Gastroesophageal sphincter (tissue), 4 donors: Measurements from ENCODE around the gene RNU5D-1. TPM values are rescaled to one million over a fixed set of nuclear protein-coding genes. Genes with fewer than 3 reads are reported as not detected.

Experiments
- ATAC-seq: fragments of 150-250 bp; one replicate; pipeline ENCODE4 v1.9.1; 2016; ENCODE audit warnings: mild to moderate bottlenecking, moderate library complexity
- H3K27ac ChIP-seq, 4 donors: fragments of 200-600 bp; sonication (generic) in 3 of 4; 1 replicate in 3 of 4; 2 replicates in 1 of 4; pipeline ENCODE4 v1.5.1; 2016 to 2019
- H3K27me3 ChIP-seq: fragments of 200-600 bp; sonication (generic); one replicate; pipeline ENCODE4 v1.5.1; 2019
- H3K36me3 ChIP-seq, 2 donors: fragments of 200-600 bp; sonication (generic); one replicate each; pipeline ENCODE4 v1.5.1; 2019; ENCODE audit warnings: control low read depth in 1 of 2
- H3K4me1 ChIP-seq, 3 donors: fragments of 200-600 bp; sonication (generic); 1 replicate in 2 of 3; 2 replicates in 1 of 3; pipeline ENCODE4 v1.5.1; 2016 to 2019; ENCODE audit warnings: control low read depth in 2 of 3
- H3K4me3 ChIP-seq, 2 donors: fragments of 200-600 bp; sonication (generic); one replicate each; pipeline ENCODE4 v1.5.1; 2019; ENCODE audit warnings: mild to moderate bottlenecking in 1 of 2, moderate library complexity in 1 of 2
- H3K9me3 ChIP-seq, 3 donors: fragments of 200-600 bp; sonication (generic); one replicate each; pipeline ENCODE4 v1.5.1; 2017 to 2019; ENCODE audit warnings: control low read depth in 2 of 3
- EP300 ChIP-seq: sonication (generic); formaldehyde crosslinking; IDR thresholded peaks from one replicate; pipeline ENCODE4 v1.6.1; 2017; ENCODE audit warnings: antibody characterized with exemption, mild to moderate bottlenecking
- POLR2A ChIP-seq, 2 donors: fragments of 450-650 bp; IDR thresholded peaks; one replicate each; pipeline ENCODE4 v1.6.1; 2017; ENCODE audit warnings: antibody characterized with exemption in 2 of 2, mild to moderate bottlenecking in 2 of 2, moderate library complexity in 1 of 2
- POLR2AphosphoS5 ChIP-seq: sonication (generic); formaldehyde crosslinking; IDR thresholded peaks from one replicate; pipeline ENCODE4 v1.6.1; 2017; ENCODE audit warnings: antibody characterized with exemption
- WGBS, 2 donors: methylation state at CpG; one replicate each; pipeline ENCODE4 v1.1.5; 2018; ENCODE audit warnings: low coverage in 1 of 2; 5-methylcytosine and 5-hydroxymethylcytosine counted together
- total RNA-seq, 4 donors: library from RNA; depleted of rRNA; stranded (reverse); fragments of >200 nt; gene quantifications; one replicate each; pipeline ENCODE4 v1.1.0, GENCODE V29; 2016
- TF ChIP-seq, protein P1 (sequence below), 4 experiments: fragments of 200-600 bp in 2 of 4; fragments of 450-650 bp in 2 of 4; sonication (generic) in 1 of 4; IDR thresholded peaks; one replicate each; pipeline ENCODE4 v1.5.1; 2017 to 2019; ENCODE audit warnings: antibody characterized with exemption in 4 of 4, mild to moderate bottlenecking in 2 of 4, moderate library complexity in 2 of 4

Gene RNU5D-1
- not detected for total RNA-seq

DNA sequence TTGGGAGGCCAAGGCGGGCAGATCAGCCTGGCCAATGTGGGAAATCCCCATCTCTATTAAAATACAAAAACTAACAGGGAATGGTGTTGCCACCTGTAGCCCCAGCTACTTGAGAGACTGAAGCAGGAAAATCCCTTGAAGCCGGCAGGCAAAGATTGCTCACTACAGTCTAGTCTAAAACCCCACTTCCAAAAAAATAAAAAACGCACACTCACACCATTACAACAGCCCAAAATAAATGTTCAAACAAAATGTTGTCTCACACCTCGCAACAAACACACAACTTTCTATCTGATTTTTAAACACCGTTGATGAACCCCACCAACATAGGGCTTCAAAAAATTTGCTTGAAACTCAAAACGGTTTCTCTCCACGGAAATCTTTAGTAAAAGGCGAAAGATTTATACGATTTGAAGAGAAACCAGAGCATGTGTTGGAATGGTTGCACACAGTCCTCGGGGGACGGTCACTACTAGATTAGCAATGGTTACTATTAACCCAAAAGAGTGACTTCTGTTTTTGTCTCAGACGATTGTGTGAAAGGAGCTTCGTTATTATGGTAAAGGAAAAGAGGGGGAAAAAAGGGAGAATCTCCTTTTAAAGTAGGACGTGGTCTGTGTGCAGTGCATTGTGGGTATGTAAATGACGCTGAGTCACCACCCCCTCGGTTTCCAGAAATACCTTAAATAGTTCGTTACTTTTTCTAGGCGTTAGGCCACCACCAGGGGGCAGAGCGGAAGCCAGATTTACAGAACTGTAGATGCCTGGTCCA is at the start of gene RNU5D-1:
Gene RNU5D-1 (minus strand): TSS at position 430 of the 772 bp plus-strand sequence.
- H3K27ac ChIP-seq = peak within 1 kb of the TSS; percentile 84 to 94 (median 86)
- peak; percentile 87 for ATAC-seq

DNA sequence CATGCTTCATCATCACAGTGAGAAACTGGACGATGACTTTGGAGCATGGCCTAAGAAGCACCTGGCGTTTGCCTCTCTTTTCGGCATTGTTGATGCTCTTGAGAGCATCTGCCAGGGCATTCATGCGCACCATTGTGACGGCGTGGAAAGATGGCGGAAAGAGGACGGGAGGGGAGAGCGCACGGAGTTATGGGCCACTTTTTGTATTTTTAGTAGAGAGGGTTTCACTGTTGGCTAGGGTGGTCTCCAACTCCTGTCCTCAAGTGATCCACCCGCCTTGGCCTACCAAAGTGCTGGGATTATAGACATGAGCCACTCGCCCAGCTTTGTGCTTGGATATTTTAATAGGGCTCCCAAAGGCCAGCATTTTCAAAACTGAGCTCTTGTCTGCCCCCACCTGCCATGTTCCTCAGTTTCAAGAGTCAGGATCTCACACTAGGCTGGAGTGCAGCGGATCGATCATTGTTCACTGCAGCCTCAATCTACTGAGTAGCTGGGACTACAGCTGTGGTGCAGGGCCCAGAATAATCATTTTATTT is 49.7 kb upstream of the RNU5D-1 start:
- TF ChIP-seq POLR2A (IDR thresholded peaks at IDR 0.05) (no peak), POLR2AphosphoS5 (no peak), EP300 (no peak)
- TF ChIP-seq, protein P1, sequence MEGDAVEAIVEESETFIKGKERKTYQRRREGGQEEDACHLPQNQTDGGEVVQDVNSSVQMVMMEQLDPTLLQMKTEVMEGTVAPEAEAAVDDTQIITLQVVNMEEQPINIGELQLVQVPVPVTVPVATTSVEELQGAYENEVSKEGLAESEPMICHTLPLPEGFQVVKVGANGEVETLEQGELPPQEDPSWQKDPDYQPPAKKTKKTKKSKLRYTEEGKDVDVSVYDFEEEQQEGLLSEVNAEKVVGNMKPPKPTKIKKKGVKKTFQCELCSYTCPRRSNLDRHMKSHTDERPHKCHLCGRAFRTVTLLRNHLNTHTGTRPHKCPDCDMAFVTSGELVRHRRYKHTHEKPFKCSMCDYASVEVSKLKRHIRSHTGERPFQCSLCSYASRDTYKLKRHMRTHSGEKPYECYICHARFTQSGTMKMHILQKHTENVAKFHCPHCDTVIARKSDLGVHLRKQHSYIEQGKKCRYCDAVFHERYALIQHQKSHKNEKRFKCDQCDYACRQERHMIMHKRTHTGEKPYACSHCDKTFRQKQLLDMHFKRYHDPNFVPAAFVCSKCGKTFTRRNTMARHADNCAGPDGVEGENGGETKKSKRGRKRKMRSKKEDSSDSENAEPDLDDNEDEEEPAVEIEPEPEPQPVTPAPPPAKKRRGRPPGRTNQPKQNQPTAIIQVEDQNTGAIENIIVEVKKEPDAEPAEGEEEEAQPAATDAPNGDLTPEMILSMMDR (IDR thresholded peaks at IDR 0.05) = no peak
- H3K27ac ChIP-seq = no peak overlapping the region
- no peaks in the 10 kb centered on the region for H3K27me3 ChIP-seq
- no peak for ATAC-seq
- no peaks in the 10 kb centered on the region for H3K9me3 ChIP-seq
- H3K4me1 ChIP-seq = peaks cover 0 to 50% (median 19%) of the 10 kb centered on the region in 3 donors
- WGBS, 2 donors = 82 to 95% methylated on average over 9 to 10 of the region's 14 CpGs
- H3K36me3 ChIP-seq = peaks cover 0 to 58% of the 10 kb centered on the region in 2 donors
- no peak overlapping the region for H3K4me3 ChIP-seq

More for the DNA sequence above, at the start of gene RNU5D-1:
- Histone ChIP-seq H3K27me3 (peaks cover 5% of the 10 kb centered on the region), H3K36me3 (no peaks in the 10 kb centered on the region), H3K4me1 (peaks cover 0 to 22% (median 0%) of the 10 kb centered on the region in 3 donors), H3K9me3 (no peaks in the 10 kb centered on the region), H3K4me3 (peak within 1 kb of the TSS in 1 of 2 donors; percentile 16)
- TF ChIP-seq POLR2A (IDR thresholded peaks at IDR 0.05) (peak; percentile 69 to 96), POLR2AphosphoS5 (peak; percentile 95), EP300 (no peak)
- TF ChIP-seq, protein P1 (IDR thresholded peaks at IDR 0.05) = peak; percentile 73 to 82 (median 78)
- 2% methylated on average over 18 to 19 of the region's 19 CpGs for WGBS, 2 donors

DNA sequence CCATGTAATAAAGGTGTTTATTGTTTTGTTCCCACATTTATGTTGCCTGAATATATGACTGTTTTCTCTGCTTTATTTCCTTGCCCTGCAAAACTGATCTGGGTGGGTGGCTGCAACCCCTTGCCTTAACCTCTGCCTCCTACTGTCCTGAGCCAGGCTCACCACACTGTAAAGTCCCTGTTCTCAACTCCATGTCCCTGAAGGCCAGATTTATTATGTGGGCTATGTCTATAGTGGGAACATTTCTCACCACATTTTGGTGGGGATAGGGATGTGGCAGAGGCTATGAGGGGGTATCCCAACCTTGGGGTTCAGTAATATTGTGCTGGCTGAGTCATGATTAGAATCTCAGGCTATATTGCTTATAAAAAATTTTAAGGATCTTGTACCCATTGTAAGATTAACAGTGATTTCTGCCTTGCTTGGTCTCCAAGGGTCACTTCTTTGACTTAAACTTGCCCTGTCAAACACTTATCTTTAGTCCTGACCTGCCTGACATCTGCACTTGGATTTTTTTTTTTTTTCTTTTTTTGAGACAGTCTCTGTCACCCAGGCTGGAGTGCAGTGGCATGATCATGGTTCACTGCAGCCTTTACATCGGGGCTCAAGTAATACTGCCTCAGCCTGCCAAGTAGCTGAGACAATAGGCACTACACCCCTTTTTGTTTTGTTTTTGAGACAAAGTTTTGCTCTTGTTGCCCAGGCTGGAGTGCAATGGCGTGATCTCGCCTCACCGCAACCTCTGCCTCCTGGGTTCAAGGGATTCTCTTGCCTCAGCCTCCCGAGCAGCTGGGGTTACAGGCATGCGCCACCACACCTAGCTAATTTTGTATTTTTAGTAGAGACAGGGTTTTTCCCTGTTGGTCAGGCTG is 48.0 kb upstream of the RNU5D-1 start:
- TF ChIP-seq POLR2A (IDR thresholded peaks at IDR 0.05) = no peak
- TF ChIP-seq POLR2AphosphoS5 = no peak
- TF ChIP-seq EP300 = no peak
- TF ChIP-seq, protein P1 (IDR thresholded peaks at IDR 0.05) = no peak
- Histone ChIP-seq H3K27me3 (no peaks in the 10 kb centered on the region), H3K4me3 (no peak overlapping the region), H3K36me3 (peaks cover 0 to 58% of the 10 kb centered on the region in 2 donors), H3K9me3 (no peaks in the 10 kb centered on the region), H3K27ac (no peak overlapping the region), H3K4me1 (peaks cover 0 to 40% (median 10%) of the 10 kb centered on the region in 3 donors)
- ATAC-seq = no peak
- WGBS, 2 donors = 90 to 91% methylated on average over 2 to 6 of the region's 6 CpGs

DNA sequence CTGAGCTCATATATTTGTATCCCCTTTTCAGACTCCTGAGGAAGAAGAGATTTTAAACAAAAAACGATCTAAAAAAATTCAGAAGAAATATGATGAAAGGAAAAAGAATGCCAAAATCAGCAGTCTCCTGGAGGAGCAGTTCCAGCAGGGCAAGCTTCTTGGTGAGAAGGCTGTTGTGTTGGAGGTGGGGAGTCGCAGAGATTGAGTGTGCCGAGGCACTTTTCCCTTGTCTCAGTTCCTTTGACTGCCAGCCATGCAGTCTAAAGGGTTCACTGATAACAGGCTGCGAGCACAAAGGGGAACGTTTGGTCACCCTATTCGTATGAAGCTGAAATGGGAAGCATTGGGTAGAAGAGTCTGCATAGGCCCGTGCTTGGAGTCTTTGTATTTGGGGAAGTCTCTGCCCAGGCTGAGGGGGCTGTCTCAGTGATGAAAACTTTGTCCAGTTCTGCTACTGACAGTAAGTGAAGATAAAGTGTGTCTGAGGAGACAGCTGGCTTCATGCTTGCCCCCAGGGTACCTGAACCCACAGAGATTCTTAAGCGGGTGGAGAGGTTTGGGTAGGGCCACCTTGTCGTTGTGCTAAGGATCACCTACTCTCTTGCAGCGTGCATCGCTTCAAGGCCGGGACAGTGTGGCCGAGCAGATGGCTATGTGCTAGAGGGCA is 47.1 kb upstream of the RNU5D-1 start:
- Histone ChIP-seq H3K4me1 (peaks cover 0 to 35% (median 5%) of the 10 kb centered on the region in 3 donors), H3K36me3 (peaks cover 0 to 58% of the 10 kb centered on the region in 2 donors), H3K9me3 (no peaks in the 10 kb centered on the region), H3K27me3 (no peaks in the 10 kb centered on the region), H3K4me3 (no peak overlapping the region), H3K27ac (no peak overlapping the region)
- WGBS, 2 donors = 56 to 74% methylated on average over 7 to 10 of the region's 13 CpGs
- ATAC-seq = no peak
- TF ChIP-seq EP300 (no peak), POLR2AphosphoS5 (no peak), POLR2A (IDR thresholded peaks at IDR 0.05) (no peak)
- TF ChIP-seq, protein P1 (IDR thresholded peaks at IDR 0.05) = no peak
